Adrenal gland (tissue), 12 donors: ENCODE measurements around the gene KRTAP2-2. TPM values are rescaled to one million over a fixed set of nuclear protein-coding genes. Genes with fewer than 3 reads are reported as not detected.

Source experiments
- DNase-seq, 7 donors: peaks; one replicate each; pipeline ENCODE4 v3.0.0-alpha.2; 2019 to 2020
- H3K27ac ChIP-seq, 5 donors: fragments of 200-600 bp; sonication (generic) in 4 of 5; 1 replicate in 3 of 5; 2 replicates in 2 of 5; pipeline versions ENCODE4 v1.5.1 to v1.8.0; 2016 to 2020; ENCODE audit warnings: mild to moderate bottlenecking in 1 of 5
- H3K27me3 ChIP-seq: fragments of 200-600 bp; 2 replicates; pipeline ENCODE4 v1.8.0; 2021
- H3K36me3 ChIP-seq, 2 donors: fragments of 200-600 bp; replicated peaks in 1 of 2; 1 replicate in 1 of 2; 2 replicates in 1 of 2; pipeline versions ENCODE4 v1.5.1 to v1.8.0; 2018 to 2022
- H3K4me1 ChIP-seq, 2 donors: fragments of 200-600 bp; replicated peaks in 1 of 2; 1 replicate in 1 of 2; 2 replicates in 1 of 2; pipeline versions ENCODE4 v1.5.1 to v1.8.0; 2018 to 2021
- H3K4me3 ChIP-seq, 4 donors: fragments of 200-600 bp; sonication (generic) in 3 of 4; one replicate each; pipeline ENCODE4 v1.5.1; 2016 to 2018
- H3K9me3 ChIP-seq, 3 donors: fragments of 200-600 bp; sonication (generic) in 1 of 3; replicated peaks in 1 of 3; 1 replicate in 2 of 3; 2 replicates in 1 of 3; pipeline versions ENCODE4 v1.5.1 to v1.8.0; 2016 to 2021
- CTCF ChIP-seq, 6 experiments: fragments of 450-650 bp in 4 of 6; fragments of 200-600 bp in 2 of 6; sonication (generic) in 1 of 6; IDR thresholded peaks; 1 replicate in 5 of 6; 2 replicates in 1 of 6; pipeline versions ENCODE4 v1.5.1 to v1.8.0; 2016 to 2021; ENCODE audit warnings: antibody characterized with exemption in 6 of 6, mild to moderate bottlenecking in 2 of 6, moderate library complexity in 1 of 6
- POLR2A ChIP-seq, 2 donors: fragments of 450-650 bp; IDR thresholded peaks; one replicate each; pipeline ENCODE4 v1.6.1; 2017; ENCODE audit warnings: antibody characterized with exemption in 2 of 2, mild to moderate bottlenecking in 2 of 2, moderate library complexity in 1 of 2
- WGBS, 4 donors: extraction: QIAGEN DNeasy Blood & Tissue Kit in 2 of 4; methylation state at CpG; one replicate each; pipeline versions ENCODE4 v1.1.5 to v1.1.7; 2013 to 2017; 5-methylcytosine and 5-hydroxymethylcytosine counted together
- intact Hi-C, 2 donors: fragments of 100-400 bp; cut with DNase I; formaldehyde crosslinking; loops; one replicate each; pipeline versions ENCODE4 v1.14.1 to v1.15.0; 2022 to 2023
- polyA plus RNA-seq, 3 donors: library from polyadenylated mRNA; stranded (reverse); fragments of 200-250 nt in 2 of 3; fragments of 350-450 nt in 1 of 3; fragmentation: Illumina TruSeq in 1 of 3; extraction: RNeasy Lipid Tissue Mini Kit (QIAGEN cat#74804) in 1 of 3; gene quantifications; one replicate each; pipeline ENCODE4 v1.2.3, GENCODE V29; 2013 to 2014
- total RNA-seq, 9 donors: library from RNA; depleted of rRNA in 4 of 9; stranded (reverse); fragments of >200 nt in 4 of 9; fragments of 120-200 nt in 1 of 9; fragmentation: NEBNext Ultra II Directional in 1 of 9; extraction: Animal tissue kit (Norgen Biotek cat#: 25700) in 1 of 9; gene quantifications; one replicate each; pipeline versions ENCODE4 v1.1.0 to v1.2.4, GENCODE V29; 2013 to 2023
- donor health status: healthy with polysubstance abuse.
- donor health status: Bipolar disorder and iron deficiency.
- donor health status: DM: yes; HTN: yes; CAD: no.
- donor health status: DM: no; HTN: no; CAD: no.
- donor health status: DM: no; HTN: no; CAD: no.
- donor health status: DM: yes; HTN: yes; CAD: no.

Gene KRTAP2-2
- total and polyA plus RNA-seq, 12 donors = not detected

- Histone ChIP-seq H3K4me3 (no peak overlapping the region), H3K27ac (no peak overlapping the region), H3K4me1 (no peaks in the 10 kb centered on the region), H3K27me3 (no peaks in the 10 kb centered on the region), H3K36me3 (no peaks in the 10 kb centered on the region), H3K9me3 (no peaks in the 10 kb centered on the region)
- no peak for TF ChIP-seq CTCF (IDR thresholded peaks at IDR 0.05)
- TF ChIP-seq POLR2A (IDR thresholded peaks at IDR 0.05) = no peak
- 70 to 75% (median 73%) methylated on average over 3 of the region's 3 CpGs for WGBS, 4 donors
- no peak for DNase-seq
- intact Hi-C loops = no loop called here
These were observed 30.3 kb downstream of the KRTAP2-2 start for GRCh38 chr17:41024697-41025096.

DNA sequence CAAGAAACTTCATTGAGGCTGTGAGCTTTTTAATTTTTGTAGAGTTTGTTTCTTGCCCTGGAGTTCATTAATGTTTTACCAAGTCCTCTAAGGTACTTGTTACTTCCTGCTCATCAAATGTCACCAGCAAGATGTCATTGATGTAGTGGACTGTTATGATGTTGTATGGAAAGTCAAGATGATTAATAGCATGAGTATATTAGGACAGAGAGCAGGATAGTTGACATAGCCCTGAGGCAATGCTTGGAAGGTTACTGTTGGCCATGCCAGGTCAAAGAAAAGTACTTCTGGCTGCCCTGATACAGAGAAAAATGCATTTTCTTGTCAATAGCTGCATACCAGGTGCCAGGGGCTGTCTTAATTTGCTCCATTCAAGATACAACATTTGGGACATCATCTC is 34.7 kb downstream of the KRTAP2-2 start:
- H3K36me3 ChIP-seq = no peaks in the 10 kb centered on the region
- TF ChIP-seq CTCF (IDR thresholded peaks at IDR 0.05) = no peak
- no peak for TF ChIP-seq POLR2A (IDR thresholded peaks at IDR 0.05)

DNA sequence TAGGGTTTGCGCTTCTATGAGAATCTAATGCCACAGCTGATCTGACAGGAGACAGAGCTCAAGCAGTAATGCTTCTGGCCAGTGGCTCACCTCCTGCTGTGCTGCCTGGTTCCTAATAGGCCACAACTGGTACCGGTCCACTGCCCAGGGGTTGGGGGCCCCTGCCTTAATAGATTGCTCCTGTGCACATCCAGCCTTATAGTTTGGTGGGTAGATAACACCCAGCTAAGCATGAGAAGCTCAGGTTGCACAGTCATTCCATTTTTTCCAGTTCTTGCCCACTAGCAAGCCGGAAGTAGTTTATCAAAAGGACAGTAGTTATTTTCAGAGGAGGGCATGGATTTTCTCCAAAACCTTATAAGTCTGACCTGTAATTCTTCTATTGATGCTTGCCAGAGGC is 35.6 kb downstream of the KRTAP2-2 start:
- TF ChIP-seq POLR2A (IDR thresholded peaks at IDR 0.05) (no peak), CTCF (IDR thresholded peaks at IDR 0.05) (no peak)

More for the DNA sequence above, 34.7 kb downstream of the KRTAP2-2 start:
- Histone ChIP-seq H3K9me3 (no peaks in the 10 kb centered on the region), H3K4me1 (no peaks in the 10 kb centered on the region), H3K27me3 (no peaks in the 10 kb centered on the region), H3K27ac (no peak overlapping the region), H3K4me3 (no peak overlapping the region)
- DNase-seq = no peak
- intact Hi-C loops = no loop called here

DNA sequence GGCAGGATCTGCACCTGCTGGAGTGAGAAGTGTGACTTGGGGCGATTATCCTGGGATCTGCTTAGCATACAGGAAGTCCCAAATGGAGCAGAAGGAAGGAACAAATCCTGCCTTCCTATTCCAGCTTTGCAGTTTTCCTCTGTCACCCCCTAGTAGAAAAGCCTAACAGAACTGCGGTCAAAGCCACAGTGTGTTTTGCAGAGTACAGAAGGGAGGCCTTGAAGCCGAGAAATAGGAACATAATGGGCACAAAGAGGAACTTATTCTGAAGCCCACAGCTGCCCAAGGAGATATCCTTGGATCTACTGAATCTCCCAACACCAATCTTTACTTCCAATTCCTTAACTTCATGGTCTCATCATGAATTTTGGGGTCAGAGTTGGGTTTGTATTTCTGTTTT is 36.5 kb downstream of the KRTAP2-2 start:
- TF ChIP-seq CTCF (IDR thresholded peaks at IDR 0.05) (no peak), POLR2A (IDR thresholded peaks at IDR 0.05) (no peak)
- no peak for DNase-seq
- no peaks in the 10 kb centered on the region for H3K9me3 ChIP-seq
- H3K27ac ChIP-seq = no peak overlapping the region
- intact Hi-C loops = no loop called here
- no peak overlapping the region for H3K4me3 ChIP-seq
- H3K27me3 ChIP-seq = no peaks in the 10 kb centered on the region
- H3K36me3 ChIP-seq = no peaks in the 10 kb centered on the region
- 70 to 78% (median 73%) methylated on average over 3 of the region's 3 CpGs for WGBS, 4 donors
- no peaks in the 10 kb centered on the region for H3K4me1 ChIP-seq

More for the DNA sequence above, 35.6 kb downstream of the KRTAP2-2 start:
- WGBS, 4 donors = 84 to 100% (median 95%) methylated on average over 3 of the region's 3 CpGs
- no peak for DNase-seq
- no peaks in the 10 kb centered on the region for H3K36me3 ChIP-seq
- no peaks in the 10 kb centered on the region for H3K4me1 ChIP-seq
- H3K27ac ChIP-seq = no peak overlapping the region
- H3K4me3 ChIP-seq = no peak overlapping the region
- no peaks in the 10 kb centered on the region for H3K9me3 ChIP-seq
- no peaks in the 10 kb centered on the region for H3K27me3 ChIP-seq
- intact Hi-C loops = no loop called here
